ENCODE measurements around the gene OSBPL3.

DNA sequence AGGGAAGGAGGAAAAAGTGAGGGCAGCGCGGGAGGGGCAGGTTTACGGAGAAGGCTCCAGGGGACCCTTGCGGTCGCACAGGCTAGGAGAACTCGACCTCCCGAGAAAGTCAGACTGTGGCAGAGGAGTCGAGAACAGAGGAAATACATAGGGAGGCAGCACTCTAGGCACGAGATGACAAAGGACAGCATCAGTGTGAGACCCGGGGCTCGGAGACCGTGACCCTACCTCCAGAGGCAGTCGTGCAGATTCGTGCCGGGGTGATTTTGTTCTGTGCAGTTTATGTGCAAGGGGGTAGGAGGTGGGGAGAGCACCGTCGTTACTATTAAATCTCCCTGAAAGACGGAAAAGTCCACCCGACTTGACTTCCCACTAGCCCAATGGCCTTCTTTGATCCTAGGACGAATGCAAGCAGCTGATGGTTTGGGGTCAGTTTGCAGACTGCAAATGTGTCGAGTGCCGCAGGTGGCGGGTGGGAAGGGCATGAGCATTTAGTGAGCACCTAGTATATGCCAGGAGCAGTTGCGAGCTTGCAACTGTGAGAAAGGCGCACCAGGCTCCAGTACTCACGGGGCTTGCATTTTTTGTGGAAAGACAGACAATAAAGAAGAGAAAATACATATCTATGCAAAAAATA is 674 bp upstream of the OSBPL3 start:
- TF ChIP-seq, protein P1, sequence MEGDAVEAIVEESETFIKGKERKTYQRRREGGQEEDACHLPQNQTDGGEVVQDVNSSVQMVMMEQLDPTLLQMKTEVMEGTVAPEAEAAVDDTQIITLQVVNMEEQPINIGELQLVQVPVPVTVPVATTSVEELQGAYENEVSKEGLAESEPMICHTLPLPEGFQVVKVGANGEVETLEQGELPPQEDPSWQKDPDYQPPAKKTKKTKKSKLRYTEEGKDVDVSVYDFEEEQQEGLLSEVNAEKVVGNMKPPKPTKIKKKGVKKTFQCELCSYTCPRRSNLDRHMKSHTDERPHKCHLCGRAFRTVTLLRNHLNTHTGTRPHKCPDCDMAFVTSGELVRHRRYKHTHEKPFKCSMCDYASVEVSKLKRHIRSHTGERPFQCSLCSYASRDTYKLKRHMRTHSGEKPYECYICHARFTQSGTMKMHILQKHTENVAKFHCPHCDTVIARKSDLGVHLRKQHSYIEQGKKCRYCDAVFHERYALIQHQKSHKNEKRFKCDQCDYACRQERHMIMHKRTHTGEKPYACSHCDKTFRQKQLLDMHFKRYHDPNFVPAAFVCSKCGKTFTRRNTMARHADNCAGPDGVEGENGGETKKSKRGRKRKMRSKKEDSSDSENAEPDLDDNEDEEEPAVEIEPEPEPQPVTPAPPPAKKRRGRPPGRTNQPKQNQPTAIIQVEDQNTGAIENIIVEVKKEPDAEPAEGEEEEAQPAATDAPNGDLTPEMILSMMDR (IDR thresholded peaks at IDR 0.05): peak in 2 of 6 experiments; percentile 7 to 44
- no peak for TF ChIP-seq POLR2A (IDR thresholded peaks at IDR 0.05)

All from esophagus squamous epithelium (tissue), 4 donors.